ENCODE measurements around the gene KRT3. TPM values are rescaled to one million over a fixed set of nuclear protein-coding genes. Genes with fewer than 3 reads are reported as not detected.

KRT3 gene
- total and polyA plus RNA-seq, 2 donors (not counting 1 experiment from before 2014, with no cell fraction given): not detected

GRCh38 chr12:52823761-52824450, 28.0 kb upstream of the KRT3 start:
- TF ChIP-seq CTCF (IDR thresholded peaks at IDR 0.05) (no peak), EZH2 (IDR thresholded peaks at IDR 0.05; ENCODE audit: borderline replicate concordance, insufficient read depth, low read depth, low read length, poor library complexity, severe bottlenecking) (no peak)
- Histone ChIP-seq H3K4me3 (ENCODE audit: control extremely low read depth in 1 of 5, extremely low read depth in 1 of 5, insufficient read depth in 1 of 5, low read depth in 2 of 5, low read length in 4 of 5) (no peak overlapping the region), H3K4me1 (ENCODE audit: control insufficient read depth in 2 of 2, insufficient read depth in 2 of 2, low read length in 2 of 2) (no peaks in the 10 kb centered on the region), H3K4me2 (replicated peaks; ENCODE audit: low read depth, low read length, poor library complexity, severe bottlenecking) (no peak overlapping the region), H3K9me3 (ENCODE audit: control extremely low read depth in 1 of 3, control insufficient read depth in 2 of 3, insufficient read depth in 1 of 3, low read length in 2 of 3) (no peaks in the 10 kb centered on the region), H4K20me1 (ENCODE audit: control insufficient read depth, insufficient read depth, low read length, poor library complexity, severe bottlenecking) (no peaks in the 10 kb centered on the region), H3K36me3 (replicated peaks in 1 of 2; ENCODE audit: control extremely low read depth in 1 of 2, control insufficient read depth in 1 of 2, extremely low read depth in 1 of 2, insufficient read depth in 2 of 2, low read length in 1 of 2) (no peaks in the 10 kb centered on the region), H3K79me2 (ENCODE audit: control insufficient read depth, insufficient read depth, low read length) (no peaks in the 10 kb centered on the region), H3K27me3 (replicated peaks in 1 of 4; ENCODE audit: control extremely low read depth in 1 of 4, control insufficient read depth in 3 of 4, insufficient read depth in 4 of 4, low read length in 3 of 4) (peaks cover 0 to 6% (median 0%) of the 10 kb centered on the region in 4 experiments), H3K27ac (ENCODE audit: low read length in 2 of 2) (no peak overlapping the region), H3K9ac (ENCODE audit: low read length) (no peak overlapping the region), H2AFZ (ENCODE audit: insufficient read depth, low read depth, low read length, poor library complexity, severe bottlenecking) (no peak overlapping the region)
- Mint-ChIP-seq H3K27me3 (peaks cover 28% of the 10 kb centered on the region), H3K4me3 (no peak overlapping the region), H3K27ac (no peak overlapping the region), H3K4me1 (no peaks in the 10 kb centered on the region), H3K9me3 (ENCODE audit: insufficient read depth) (no peaks in the 10 kb centered on the region)
- intact Hi-C loops (cut with micrococcal nuclease): no loop called here
- ChIA-PET CTCF (no interaction called here), POLR2A (no interaction called here)
- 88% methylated on average over 15 of the region's 15 CpGs for WGBS (ENCODE audit: insufficient coverage)
- DNase-seq (no peak), ATAC-seq (ENCODE audit: low read depth) (no peak)

GRCh38 chr12:52822771-52823510, 27.0 kb upstream of the KRT3 start:
- CTCF ChIA-PET: no interaction called here
- H3K27ac ChIP-seq (ENCODE audit: low read length in 2 of 2): no peak overlapping the region
- no peaks in the 10 kb centered on the region for H4K20me1 ChIP-seq (ENCODE audit: control insufficient read depth, insufficient read depth, low read length, poor library complexity, severe bottlenecking)
- 68% methylated on average over 11 of the region's 16 CpGs for WGBS (ENCODE audit: insufficient coverage)
- POLR2A ChIA-PET: no interaction called here
- no peaks in the 10 kb centered on the region for H3K36me3 ChIP-seq (replicated peaks in 1 of 2; ENCODE audit: control extremely low read depth in 1 of 2, control insufficient read depth in 1 of 2, extremely low read depth in 1 of 2, insufficient read depth in 2 of 2, low read length in 1 of 2)
- no peak overlapping the region for H3K4me3 Mint-ChIP-seq
- H3K4me2 ChIP-seq (replicated peaks; ENCODE audit: low read depth, low read length, poor library complexity, severe bottlenecking): no peak overlapping the region
- no peak overlapping the region for H3K9ac ChIP-seq (ENCODE audit: low read length)
- no peak overlapping the region for H3K27ac Mint-ChIP-seq
- TF ChIP-seq CTCF (IDR thresholded peaks at IDR 0.05) (no peak), EZH2 (IDR thresholded peaks at IDR 0.05; ENCODE audit: borderline replicate concordance, insufficient read depth, low read depth, low read length, poor library complexity, severe bottlenecking) (no peak)
- ATAC-seq (ENCODE audit: low read depth) (no peak), DNase-seq (no peak)
- peaks cover 0 to 6% (median 0%) of the 10 kb centered on the region in 4 experiments for H3K27me3 ChIP-seq (replicated peaks in 1 of 4; ENCODE audit: control extremely low read depth in 1 of 4, control insufficient read depth in 3 of 4, insufficient read depth in 4 of 4, low read length in 3 of 4)
- H3K4me1 ChIP-seq (ENCODE audit: control insufficient read depth in 2 of 2, insufficient read depth in 2 of 2, low read length in 2 of 2): no peaks in the 10 kb centered on the region
- H2AFZ ChIP-seq (ENCODE audit: insufficient read depth, low read depth, low read length, poor library complexity, severe bottlenecking): no peak overlapping the region
- H3K79me2 ChIP-seq (ENCODE audit: control insufficient read depth, insufficient read depth, low read length): no peaks in the 10 kb centered on the region
- H3K27me3 Mint-ChIP-seq: peaks cover 36% of the 10 kb centered on the region
- H3K9me3 Mint-ChIP-seq (ENCODE audit: insufficient read depth): no peaks in the 10 kb centered on the region
- no peaks in the 10 kb centered on the region for H3K9me3 ChIP-seq (ENCODE audit: control extremely low read depth in 1 of 3, control insufficient read depth in 2 of 3, insufficient read depth in 1 of 3, low read length in 2 of 3)
- H3K4me3 ChIP-seq (ENCODE audit: control extremely low read depth in 1 of 5, extremely low read depth in 1 of 5, insufficient read depth in 1 of 5, low read depth in 2 of 5, low read length in 4 of 5): no peak overlapping the region
- intact Hi-C loops (cut with micrococcal nuclease): no loop called here
- H3K4me1 Mint-ChIP-seq: no peaks in the 10 kb centered on the region
